Left ventricle myocardium inferior (tissue), 1 donor: ENCODE data around the gene RRP1. TPM values are rescaled to one million over a fixed set of nuclear protein-coding genes. Genes with fewer than 3 reads are reported as not detected.

Source experiments
- DNase-seq: peaks from one replicate; pipeline ENCODE4 v3.0.0-alpha.2; 2020
- H3K27ac ChIP-seq: fragments of 200-600 bp; replicated peaks from 2 replicates; pipeline ENCODE4 v1.8.0; 2021
- H3K27me3 ChIP-seq: fragments of 200-600 bp; 2 replicates; pipeline ENCODE4 v1.8.0; 2021; ENCODE audit warnings: low read depth
- H3K36me3 ChIP-seq: fragments of 200-600 bp; 2 replicates; pipeline ENCODE4 v1.8.0; 2021
- H3K4me1 ChIP-seq: fragments of 200-600 bp; 2 replicates; pipeline ENCODE4 v1.8.0; 2021
- H3K4me3 ChIP-seq: fragments of 200-600 bp; 2 replicates; pipeline ENCODE4 v1.8.0; 2021; ENCODE audit warnings: mild to moderate bottlenecking, moderate library complexity
- H3K9me3 ChIP-seq: fragments of 200-600 bp; replicated peaks from 2 replicates; pipeline ENCODE4 v1.8.0; 2021
- CTCF ChIP-seq: fragments of 200-600 bp; IDR thresholded peaks from 2 replicates; pipeline ENCODE4 v1.8.0; 2021; ENCODE audit warnings: antibody characterized with exemption, mild to moderate bottlenecking, borderline replicate concordance
- intact Hi-C: fragments of 100-400 bp; cut with micrococcal nuclease; formaldehyde crosslinking; loops from one replicate; pipeline ENCODE4 v1.11.0; 2022
- total RNA-seq: library from RNA; stranded (reverse); fragmentation: NEBNext Ultra II Directional; extraction: Animal tissue kit (Norgen Biotek cat#: 25700); gene quantifications from one replicate; pipeline ENCODE4 v1.2.1, GENCODE V29; 2021
- donor health status: DM: no; HTN: yes; CAD: no; lungs with severe emphysema.

Gene RRP1
- total RNA-seq, 1 donor from 2014 or later: 8.5 TPM

DNA sequence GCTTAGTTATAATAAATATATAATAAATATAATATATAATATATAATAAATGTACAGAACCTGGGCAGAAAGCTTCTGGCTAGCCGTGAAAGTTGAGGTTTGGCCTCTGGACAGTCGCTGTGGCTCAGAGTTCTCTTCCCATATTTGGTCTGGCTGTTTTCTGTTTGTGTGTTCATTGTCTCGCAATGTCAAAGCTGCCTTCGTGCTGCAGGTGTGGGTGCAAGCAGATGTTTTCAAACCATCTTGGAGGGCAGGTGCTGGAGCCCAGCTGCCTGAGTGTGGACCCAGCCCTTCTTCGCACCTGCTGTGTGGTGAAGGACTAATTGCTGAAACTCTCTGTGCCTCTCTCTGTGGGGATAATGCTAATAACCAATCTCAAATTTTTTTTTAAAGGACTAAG, 9.7 kb upstream of the RRP1 start:
- TF ChIP-seq CTCF: no peak
- Histone ChIP-seq H3K9me3 (no peaks in the 10 kb centered on the region), H3K36me3 (no peaks in the 10 kb centered on the region), H3K27ac (no peak overlapping the region), H3K4me3 (no peak overlapping the region), H3K4me1 (peaks cover 22% of the 10 kb centered on the region), H3K27me3 (no peaks in the 10 kb centered on the region)
- intact Hi-C loops: no loop called here
- no peak for DNase-seq

- no peak for DNase-seq
- no peak for TF ChIP-seq CTCF
- intact Hi-C loops: no loop called here
Observed at GRCh38 chr21:43781846-43782245, 7.5 kb upstream of the RRP1 start.

GRCh38 chr21:43782431-43783097, 6.8 kb upstream of the RRP1 start:
- no peak for DNase-seq
- no peak overlapping the region for H3K27ac ChIP-seq
- no peaks in the 10 kb centered on the region for H3K27me3 ChIP-seq
- H3K4me1 ChIP-seq: no peaks in the 10 kb centered on the region
- no peak overlapping the region for H3K4me3 ChIP-seq
- no peak for TF ChIP-seq CTCF
- H3K36me3 ChIP-seq: no peaks in the 10 kb centered on the region
- intact Hi-C loops: no loop called here
- no peaks in the 10 kb centered on the region for H3K9me3 ChIP-seq

More at GRCh38 chr21:43781846-43782245, 7.5 kb upstream of the RRP1 start:
- H3K27me3 ChIP-seq: no peaks in the 10 kb centered on the region
- no peak overlapping the region for H3K4me3 ChIP-seq
- H3K36me3 ChIP-seq: no peaks in the 10 kb centered on the region
- no peaks in the 10 kb centered on the region for H3K9me3 ChIP-seq
- H3K4me1 ChIP-seq: peaks cover under 1% of the 10 kb centered on the region
- H3K27ac ChIP-seq: no peak overlapping the region

- no peak for TF ChIP-seq CTCF
- H3K27ac ChIP-seq: no peak overlapping the region
- H3K4me1 ChIP-seq: no peaks in the 10 kb centered on the region
- DNase-seq: no peak
- intact Hi-C loops: no loop called here
- no peaks in the 10 kb centered on the region for H3K9me3 ChIP-seq
- H3K4me3 ChIP-seq: no peak overlapping the region
- H3K36me3 ChIP-seq: no peaks in the 10 kb centered on the region
- no peaks in the 10 kb centered on the region for H3K27me3 ChIP-seq
Observed at GRCh38 chr21:43783098-43783700, 6.2 kb upstream of the RRP1 start.

GRCh38 chr21:43785134-43785533, 4.2 kb upstream of the RRP1 start:
- Histone ChIP-seq H3K4me1 (peaks cover 14% of the 10 kb centered on the region), H3K27ac (no peak overlapping the region), H3K27me3 (no peaks in the 10 kb centered on the region), H3K4me3 (no peak overlapping the region), H3K36me3 (no peaks in the 10 kb centered on the region), H3K9me3 (no peaks in the 10 kb centered on the region)
- no peak for TF ChIP-seq CTCF
- no peak for DNase-seq
- intact Hi-C loops: no loop called here
